Cardiac septum (tissue), 1 donor: ENCODE results near the gene FBXL3. TPM values are rescaled to one million over a fixed set of nuclear protein-coding genes. Genes with fewer than 3 reads are reported as not detected.
"Not testable (repeated sequence)": the region's sequence is repeated elsewhere in the genome, so short reads cannot be mapped to it uniquely, and the experiment has no call there.

ENCODE experiments used
- DNase-seq: peaks from one replicate; pipeline ENCODE4 v3.0.0-alpha.2; 2020; ENCODE audit warnings: low spot score
- intact Hi-C: fragments of 100-400 bp; cut with DNase I; formaldehyde crosslinking; loops from one replicate; pipeline ENCODE4 v1.14.0; 2022
- total RNA-seq: library from RNA; stranded (reverse); fragmentation: NEBNext Ultra II Directional; extraction: Animal tissue kit (Norgen Biotek cat#: 25700); gene quantifications from one replicate; pipeline ENCODE4 v1.2.1, GENCODE V29; 2021
- donor health status: DM: no; HTN: no; CAD: no.

The FBXL3 gene
- total RNA-seq, 1 donor from 2014 or later = 35.1 TPM

- intact Hi-C loops, DNase-seq: not testable (repeated sequence)
Measured at GRCh38 chr13:76959734-76960133, 67.2 kb downstream of the FBXL3 start.

- no peak for DNase-seq
- intact Hi-C loops = no loop called here
Measured at GRCh38 chr13:76958841-76959432, 68.0 kb downstream of the FBXL3 start.

GRCh38 chr13:76955661-76956060 lies 71.3 kb downstream of the FBXL3 start:
- DNase-seq = no peak
- intact Hi-C loops = no loop called here

Other genes with a start within 250 kb of the FBXL3 start
- gene KCTD12, start 140.8 kb downstream of the FBXL3 start, total RNA-seq = 34.9 TPM
- gene ACOD1, start 78.6 kb downstream of the FBXL3 start, total RNA-seq = not detected
- gene CLN5, start 35.1 kb downstream of the FBXL3 start, total RNA-seq = 13.4 TPM